ENCODE measurements around the gene RGS14.

The RGS14 gene

GRCh38 chr5:177328545-177329231 is 29.0 kb upstream of the RGS14 start:
- H3K36me3 ChIP-seq (ENCODE audit: control insufficient read depth, insufficient read depth, low read length) = peaks cover 32% of the 10 kb centered on the region
- no peak overlapping the region for H3K27ac ChIP-seq (ENCODE audit: insufficient read depth, low read length, poor library complexity, severe bottlenecking)

GRCh38 chr5:177329883-177330282 is 27.8 kb upstream of the RGS14 start:
- H3K27me3 ChIP-seq (replicated peaks; ENCODE audit: control insufficient read depth, insufficient read depth, low read length, poor library complexity, severe bottlenecking) = no peaks in the 10 kb centered on the region
- H3K4me1 ChIP-seq (ENCODE audit: control insufficient read depth, insufficient read depth, low read length, poor library complexity, severe bottlenecking) = no peaks in the 10 kb centered on the region
- H3K9me3 ChIP-seq (ENCODE audit: control insufficient read depth, low read length) = no peaks in the 10 kb centered on the region
- H3K36me3 ChIP-seq (ENCODE audit: control insufficient read depth, insufficient read depth, low read length) = peaks cover 44% of the 10 kb centered on the region
- no peak overlapping the region for H3K4me3 ChIP-seq (ENCODE audit: insufficient read depth, low read depth, low read length, poor library complexity, severe bottlenecking)
- H3K27ac ChIP-seq (ENCODE audit: insufficient read depth, low read length, poor library complexity, severe bottlenecking) = no peak overlapping the region
- no peak for DNase-seq

More at GRCh38 chr5:177328545-177329231, 29.0 kb upstream of the RGS14 start:
- H3K4me1 ChIP-seq (ENCODE audit: control insufficient read depth, insufficient read depth, low read length, poor library complexity, severe bottlenecking) = no peaks in the 10 kb centered on the region
- no peak for DNase-seq
- no peak overlapping the region for H3K4me3 ChIP-seq (ENCODE audit: insufficient read depth, low read depth, low read length, poor library complexity, severe bottlenecking)
- no peaks in the 10 kb centered on the region for H3K9me3 ChIP-seq (ENCODE audit: control insufficient read depth, low read length)
- H3K27me3 ChIP-seq (replicated peaks; ENCODE audit: control insufficient read depth, insufficient read depth, low read length, poor library complexity, severe bottlenecking) = no peaks in the 10 kb centered on the region

GRCh38 chr5:177330991-177331842 is 26.5 kb upstream of the RGS14 start:
- Histone ChIP-seq H3K36me3 (ENCODE audit: control insufficient read depth, insufficient read depth, low read length) (peaks cover 57% of the 10 kb centered on the region), H3K9me3 (ENCODE audit: control insufficient read depth, low read length) (no peaks in the 10 kb centered on the region), H3K27ac (ENCODE audit: insufficient read depth, low read length, poor library complexity, severe bottlenecking) (no peak overlapping the region), H3K4me1 (ENCODE audit: control insufficient read depth, insufficient read depth, low read length, poor library complexity, severe bottlenecking) (no peaks in the 10 kb centered on the region), H3K4me3 (ENCODE audit: insufficient read depth, low read depth, low read length, poor library complexity, severe bottlenecking) (no peak overlapping the region), H3K27me3 (replicated peaks; ENCODE audit: control insufficient read depth, insufficient read depth, low read length, poor library complexity, severe bottlenecking) (no peaks in the 10 kb centered on the region)
- no peak for DNase-seq

GRCh38 chr5:177332031-177332895 is 25.5 kb upstream of the RGS14 start:
- Histone ChIP-seq H3K27ac (ENCODE audit: insufficient read depth, low read length, poor library complexity, severe bottlenecking) (no peak overlapping the region), H3K4me3 (ENCODE audit: insufficient read depth, low read depth, low read length, poor library complexity, severe bottlenecking) (no peak overlapping the region), H3K27me3 (replicated peaks; ENCODE audit: control insufficient read depth, insufficient read depth, low read length, poor library complexity, severe bottlenecking) (no peaks in the 10 kb centered on the region), H3K36me3 (ENCODE audit: control insufficient read depth, insufficient read depth, low read length) (peaks cover 68% of the 10 kb centered on the region), H3K4me1 (ENCODE audit: control insufficient read depth, insufficient read depth, low read length, poor library complexity, severe bottlenecking) (no peaks in the 10 kb centered on the region), H3K9me3 (ENCODE audit: control insufficient read depth, low read length) (no peaks in the 10 kb centered on the region)
- DNase-seq = no peak

- peaks cover 74% of the 10 kb centered on the region for H3K36me3 ChIP-seq (ENCODE audit: control insufficient read depth, insufficient read depth, low read length)
- H3K27ac ChIP-seq (ENCODE audit: insufficient read depth, low read length, poor library complexity, severe bottlenecking) = no peak overlapping the region
- H3K4me3 ChIP-seq (ENCODE audit: insufficient read depth, low read depth, low read length, poor library complexity, severe bottlenecking) = no peak overlapping the region
- no peak for DNase-seq
- H3K27me3 ChIP-seq (replicated peaks; ENCODE audit: control insufficient read depth, insufficient read depth, low read length, poor library complexity, severe bottlenecking) = no peaks in the 10 kb centered on the region
- no peaks in the 10 kb centered on the region for H3K9me3 ChIP-seq (ENCODE audit: control insufficient read depth, low read length)
- no peaks in the 10 kb centered on the region for H3K4me1 ChIP-seq (ENCODE audit: control insufficient read depth, insufficient read depth, low read length, poor library complexity, severe bottlenecking)
Measured at GRCh38 chr5:177332896-177333260, 24.8 kb upstream of the RGS14 start.

- H3K4me1 ChIP-seq (ENCODE audit: control insufficient read depth, insufficient read depth, low read length, poor library complexity, severe bottlenecking) = no peaks in the 10 kb centered on the region
- H3K36me3 ChIP-seq (ENCODE audit: control insufficient read depth, insufficient read depth, low read length) = peaks cover 81% of the 10 kb centered on the region
- H3K27me3 ChIP-seq (replicated peaks; ENCODE audit: control insufficient read depth, insufficient read depth, low read length, poor library complexity, severe bottlenecking) = no peaks in the 10 kb centered on the region
- H3K9me3 ChIP-seq (ENCODE audit: control insufficient read depth, low read length) = no peaks in the 10 kb centered on the region
- H3K4me3 ChIP-seq (ENCODE audit: insufficient read depth, low read depth, low read length, poor library complexity, severe bottlenecking) = no peak overlapping the region
- DNase-seq = no peak
- no peak overlapping the region for H3K27ac ChIP-seq (ENCODE audit: insufficient read depth, low read length, poor library complexity, severe bottlenecking)
Measured at GRCh38 chr5:177333420-177334154, 24.1 kb upstream of the RGS14 start.

GRCh38 chr5:177334155-177334551 is 23.6 kb upstream of the RGS14 start:
- no peaks in the 10 kb centered on the region for H3K27me3 ChIP-seq (replicated peaks; ENCODE audit: control insufficient read depth, insufficient read depth, low read length, poor library complexity, severe bottlenecking)
- H3K36me3 ChIP-seq (ENCODE audit: control insufficient read depth, insufficient read depth, low read length) = peaks cover 87% of the 10 kb centered on the region
- H3K9me3 ChIP-seq (ENCODE audit: control insufficient read depth, low read length) = no peaks in the 10 kb centered on the region
- no peaks in the 10 kb centered on the region for H3K4me1 ChIP-seq (ENCODE audit: control insufficient read depth, insufficient read depth, low read length, poor library complexity, severe bottlenecking)
- no peak for DNase-seq
- no peak overlapping the region for H3K27ac ChIP-seq (ENCODE audit: insufficient read depth, low read length, poor library complexity, severe bottlenecking)
- H3K4me3 ChIP-seq (ENCODE audit: insufficient read depth, low read depth, low read length, poor library complexity, severe bottlenecking) = no peak overlapping the region

GRCh38 chr5:177334781-177335700 is 22.7 kb upstream of the RGS14 start:
- no peak overlapping the region for H3K4me3 ChIP-seq (ENCODE audit: insufficient read depth, low read depth, low read length, poor library complexity, severe bottlenecking)
- no peaks in the 10 kb centered on the region for H3K27me3 ChIP-seq (replicated peaks; ENCODE audit: control insufficient read depth, insufficient read depth, low read length, poor library complexity, severe bottlenecking)
- H3K27ac ChIP-seq (ENCODE audit: insufficient read depth, low read length, poor library complexity, severe bottlenecking) = no peak overlapping the region
- H3K36me3 ChIP-seq (ENCODE audit: control insufficient read depth, insufficient read depth, low read length) = peaks cover 95% of the 10 kb centered on the region
- no peak for DNase-seq
- no peaks in the 10 kb centered on the region for H3K4me1 ChIP-seq (ENCODE audit: control insufficient read depth, insufficient read depth, low read length, poor library complexity, severe bottlenecking)
- H3K9me3 ChIP-seq (ENCODE audit: control insufficient read depth, low read length) = no peaks in the 10 kb centered on the region

- Histone ChIP-seq H3K4me1 (ENCODE audit: control insufficient read depth, insufficient read depth, low read length, poor library complexity, severe bottlenecking) (no peaks in the 10 kb centered on the region), H3K4me3 (ENCODE audit: insufficient read depth, low read depth, low read length, poor library complexity, severe bottlenecking) (no peak overlapping the region), H3K9me3 (ENCODE audit: control insufficient read depth, low read length) (no peaks in the 10 kb centered on the region), H3K27me3 (replicated peaks; ENCODE audit: control insufficient read depth, insufficient read depth, low read length, poor library complexity, severe bottlenecking) (no peaks in the 10 kb centered on the region), H3K36me3 (ENCODE audit: control insufficient read depth, insufficient read depth, low read length) (peaks cover 93% of the 10 kb centered on the region), H3K27ac (ENCODE audit: insufficient read depth, low read length, poor library complexity, severe bottlenecking) (no peak overlapping the region)
- DNase-seq = no peak
Measured at GRCh38 chr5:177335701-177336065, 22.0 kb upstream of the RGS14 start.
